HEK293 (cell line): Measurements from ENCODE around the gene PDLIM1.

ENCODE experiments used
- CTCF ChIA-PET: fragments of 350-600 bp; formaldehyde crosslinking; extraction: SDS; loops from one replicate; lab custom pipeline; 2021; ENCODE audit warnings: antibody characterized with exemption; lab: Yijun Ruan, JAX
- POLR2A ChIA-PET: fragments of 300-600 bp; formaldehyde crosslinking; extraction: SDS; loops from one replicate; lab custom pipeline; 2020; ENCODE audit warnings: antibody characterized with exemption, inconsistent platforms; lab: Yijun Ruan, JAX
- H3K27ac ChIP-seq: fragments of 200-500 bp; sonication (Bioruptor generic); 2 replicates; pipeline ENCODE4 v1.5.1; 2014; ENCODE audit warnings: low read depth, low read length, control low read depth, inconsistent platforms; ENCODE audit errors: extremely low read depth
- H3K36me3 ChIP-seq, 2 experiments: fragments of 200-500 bp in 1 of 2; sonication (Bioruptor generic) in 1 of 2; 1 replicate in 1 of 2; 2 replicates in 1 of 2; pipeline ENCODE4 v1.5.1; 2014 to 2017; ENCODE audit warnings: inconsistent platforms in 2 of 2, low read length in 2 of 2; ENCODE audit not compliant: control insufficient read depth in 2 of 2, insufficient read depth in 1 of 2
- H3K4me1 ChIP-seq: fragments of 200-500 bp; sonication (Bioruptor generic); 2 replicates; pipeline ENCODE4 v1.5.1; 2014; ENCODE audit warnings: mild to moderate bottlenecking, low read length, inconsistent platforms; ENCODE audit not compliant: control insufficient read depth, insufficient read depth
- H3K4me3 ChIP-seq: 2 replicates; pipeline ENCODE4 v1.5.1; 2011; ENCODE audit warnings: low read depth, mild to moderate bottlenecking, control low read depth, low read length, moderate library complexity
- H3K9me3 ChIP-seq: fragments of 200-500 bp; sonication (Bioruptor generic); 2 replicates; pipeline ENCODE4 v1.5.1; 2014; ENCODE audit warnings: low read depth, low read length, inconsistent platforms; ENCODE audit not compliant: control insufficient read depth, insufficient read depth
- BCL11A ChIP-seq: fragments of 450-650 bp; formaldehyde crosslinking; IDR thresholded peaks from 2 replicates; pipeline ENCODE4 v1.5.1; 2016; ENCODE audit warnings: low read depth, missing biosample characterization, missing genetic modification characterization
- FEZF1 ChIP-seq: fragments of 450-650 bp; formaldehyde crosslinking; IDR thresholded peaks from 2 replicates; pipeline ENCODE4 v1.5.1; 2016; ENCODE audit warnings: missing biosample characterization, missing genetic modification characterization
- HOXC10 ChIP-seq: sonication (generic); formaldehyde crosslinking; IDR thresholded peaks from 2 replicates; pipeline ENCODE4 v1.8.1; 2023; ENCODE audit warnings: mild to moderate bottlenecking, missing genetic modification reagents
- KLF10 ChIP-seq: fragments of 450-650 bp; IDR thresholded peaks from 2 replicates; pipeline ENCODE4 v1.5.1; 2018; ENCODE audit warnings: missing biosample characterization, mild to moderate bottlenecking, missing genetic modification characterization
- PRDM1 ChIP-seq: fragments of 450-650 bp; formaldehyde crosslinking; IDR thresholded peaks from 2 replicates; pipeline ENCODE4; 2016; ENCODE audit warnings: missing biosample characterization, missing genetic modification characterization
- ZEB2 ChIP-seq: fragments of 450-650 bp; formaldehyde crosslinking; IDR thresholded peaks from 2 replicates; pipeline ENCODE4 v1.5.1; 2016; ENCODE audit warnings: missing biosample characterization, missing genetic modification characterization
- ZNF10 ChIP-seq: fragments of 450-650 bp; formaldehyde crosslinking; IDR thresholded peaks from 2 replicates; pipeline ENCODE4 v1.5.1; 2017; ENCODE audit warnings: missing biosample characterization, missing genetic modification characterization
- ZNF121 ChIP-seq: fragments of 450-650 bp; formaldehyde crosslinking; IDR thresholded peaks from 2 replicates; pipeline ENCODE4 v1.5.1; 2016; ENCODE audit warnings: missing biosample characterization, missing genetic modification characterization
- ZNF146 ChIP-seq: fragments of 450-650 bp; formaldehyde crosslinking; IDR thresholded peaks from 2 replicates; pipeline ENCODE4 v1.5.1; 2016; ENCODE audit warnings: missing biosample characterization, missing genetic modification characterization
- ZNF174 ChIP-seq: fragments of 450-650 bp; formaldehyde crosslinking; IDR thresholded peaks from 2 replicates; pipeline ENCODE4 v1.5.0; 2017; ENCODE audit warnings: missing biosample characterization, mild to moderate bottlenecking, missing genetic modification characterization
- ZNF629 ChIP-seq: fragments of 450-650 bp; formaldehyde crosslinking; IDR thresholded peaks from 2 replicates; pipeline ENCODE4 v1.5.1; 2017; ENCODE audit warnings: missing biosample characterization, missing genetic modification characterization
- ZNF654 ChIP-seq: fragments of 450-650 bp; formaldehyde crosslinking; IDR thresholded peaks from 2 replicates; pipeline ENCODE4 v1.5.1; 2016; ENCODE audit warnings: low read depth, missing biosample characterization, missing genetic modification characterization
- ZNF660 ChIP-seq: fragments of 450-650 bp; IDR thresholded peaks from 2 replicates; pipeline ENCODE4 v1.5.1; 2018; ENCODE audit warnings: missing biosample characterization, mild to moderate bottlenecking, missing genetic modification characterization
- ZNF670 ChIP-seq: fragments of 450-650 bp; formaldehyde crosslinking; IDR thresholded peaks from 2 replicates; pipeline ENCODE4 v1.5.1; 2016; ENCODE audit warnings: missing biosample characterization, missing genetic modification characterization, low read depth
- ZNF747 ChIP-seq: fragments of 450-650 bp; formaldehyde crosslinking; IDR thresholded peaks from 2 replicates; pipeline ENCODE4 v1.5.1; 2016; ENCODE audit warnings: missing biosample characterization, missing genetic modification characterization
- ZNF785 ChIP-seq: fragments of 450-650 bp; formaldehyde crosslinking; IDR thresholded peaks from 2 replicates; pipeline ENCODE4 v1.5.1; 2016; ENCODE audit warnings: missing biosample characterization, missing genetic modification characterization
- TF ChIP-seq, protein P1 (sequence below): fragments of 450-650 bp; formaldehyde crosslinking; IDR thresholded peaks from 2 replicates; pipeline ENCODE4 v1.5.1; 2016; ENCODE audit warnings: missing biosample characterization, missing genetic modification characterization
- TF ChIP-seq, protein P2 (sequence below): fragments of 450-650 bp; formaldehyde crosslinking; IDR thresholded peaks from 2 replicates; pipeline ENCODE4 v1.5.1; 2017; ENCODE audit warnings: missing biosample characterization, missing genetic modification characterization
- TF ChIP-seq, protein P3 (sequence below): fragments of 450-650 bp; formaldehyde crosslinking; IDR thresholded peaks from 2 replicates; pipeline ENCODE4 v1.5.1; 2016; ENCODE audit warnings: missing biosample characterization, missing genetic modification characterization

Gene PDLIM1

DNA sequence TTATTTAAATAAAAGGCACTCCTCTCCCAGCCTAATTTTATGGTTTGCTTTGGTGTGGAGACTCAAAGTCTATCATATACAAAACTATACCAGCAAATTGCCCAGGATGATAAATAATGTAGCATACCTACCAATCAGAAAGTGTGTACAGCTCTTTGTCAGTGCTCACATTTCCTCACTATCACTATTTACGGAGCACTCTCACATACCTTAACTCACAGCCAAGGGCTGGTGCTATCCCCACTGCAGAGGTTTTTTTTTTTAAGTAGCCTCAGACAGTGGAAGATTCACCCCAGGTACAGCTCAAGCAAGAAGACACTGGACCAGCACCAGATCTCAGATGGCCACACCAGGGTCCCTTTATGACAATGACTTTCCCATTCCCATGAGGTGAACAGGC, 2.5 kb downstream of the PDLIM1 start:
- ChIA-PET CTCF (interaction anchor here (0.6 to 2.8 kb wide), 10 partner anchors 9 to 178 kb away, joined by 3 to 22 read pairs (median 6); no protein-coding TSS in a partner anchor), POLR2A (interaction anchor here (1.2 to 1.3 kb wide), 2 partner anchors 13 to 14 kb away, joined by 3 to 4 read pairs; no protein-coding TSS in a partner anchor)
- no peak overlapping the region for H3K27ac ChIP-seq
- H3K4me3 ChIP-seq: no peak overlapping the region
- no peaks in the 10 kb centered on the region for H3K9me3 ChIP-seq
- no peaks in the 10 kb centered on the region for H3K36me3 ChIP-seq
- TF ChIP-seq PRDM1 (tag by site-specific recombination) (peak; percentile 48), ZNF670 (no peak)
- peaks cover 24% of the 10 kb centered on the region for H3K4me1 ChIP-seq

GRCh38 chr10:95287281-95287680, 3.5 kb downstream of the PDLIM1 start:
- H3K9me3 ChIP-seq: no peaks in the 10 kb centered on the region
- H3K36me3 ChIP-seq: no peaks in the 10 kb centered on the region
- H3K4me1 ChIP-seq: peaks cover 24% of the 10 kb centered on the region
- TF ChIP-seq ZEB2 (no peak), FEZF1 (tag by site-specific recombination) (peak; percentile 72), ZNF785 (tag by site-specific recombination) (no peak), BCL11A (tag by site-specific recombination) (no peak), ZNF146 (tag by site-specific recombination) (no peak), HOXC10 (no peak), ZNF174 (tag by site-specific recombination) (no peak), KLF10 (no peak), ZNF10 (peak; percentile 44; the same call in 1 of the 2 replicates)
- TF ChIP-seq, protein P1, sequence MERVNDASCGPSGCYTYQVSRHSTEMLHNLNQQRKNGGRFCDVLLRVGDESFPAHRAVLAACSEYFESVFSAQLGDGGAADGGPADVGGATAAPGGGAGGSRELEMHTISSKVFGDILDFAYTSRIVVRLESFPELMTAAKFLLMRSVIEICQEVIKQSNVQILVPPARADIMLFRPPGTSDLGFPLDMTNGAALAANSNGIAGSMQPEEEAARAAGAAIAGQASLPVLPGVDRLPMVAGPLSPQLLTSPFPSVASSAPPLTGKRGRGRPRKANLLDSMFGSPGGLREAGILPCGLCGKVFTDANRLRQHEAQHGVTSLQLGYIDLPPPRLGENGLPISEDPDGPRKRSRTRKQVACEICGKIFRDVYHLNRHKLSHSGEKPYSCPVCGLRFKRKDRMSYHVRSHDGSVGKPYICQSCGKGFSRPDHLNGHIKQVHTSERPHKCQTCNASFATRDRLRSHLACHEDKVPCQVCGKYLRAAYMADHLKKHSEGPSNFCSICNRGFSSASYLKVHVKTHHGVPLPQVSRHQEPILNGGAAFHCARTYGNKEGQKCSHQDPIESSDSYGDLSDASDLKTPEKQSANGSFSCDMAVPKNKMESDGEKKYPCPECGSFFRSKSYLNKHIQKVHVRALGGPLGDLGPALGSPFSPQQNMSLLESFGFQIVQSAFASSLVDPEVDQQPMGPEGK (tag by site-specific recombination): no peak
- TF ChIP-seq, protein P2, sequence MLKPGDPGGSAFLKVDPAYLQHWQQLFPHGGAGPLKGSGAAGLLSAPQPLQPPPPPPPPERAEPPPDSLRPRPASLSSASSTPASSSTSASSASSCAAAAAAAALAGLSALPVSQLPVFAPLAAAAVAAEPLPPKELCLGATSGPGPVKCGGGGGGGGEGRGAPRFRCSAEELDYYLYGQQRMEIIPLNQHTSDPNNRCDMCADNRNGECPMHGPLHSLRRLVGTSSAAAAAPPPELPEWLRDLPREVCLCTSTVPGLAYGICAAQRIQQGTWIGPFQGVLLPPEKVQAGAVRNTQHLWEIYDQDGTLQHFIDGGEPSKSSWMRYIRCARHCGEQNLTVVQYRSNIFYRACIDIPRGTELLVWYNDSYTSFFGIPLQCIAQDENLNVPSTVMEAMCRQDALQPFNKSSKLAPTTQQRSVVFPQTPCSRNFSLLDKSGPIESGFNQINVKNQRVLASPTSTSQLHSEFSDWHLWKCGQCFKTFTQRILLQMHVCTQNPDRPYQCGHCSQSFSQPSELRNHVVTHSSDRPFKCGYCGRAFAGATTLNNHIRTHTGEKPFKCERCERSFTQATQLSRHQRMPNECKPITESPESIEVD (tag by site-specific recombination): peak; percentile 42; the same call in 1 of the 2 replicates
- TF ChIP-seq, all 188 proteins: peak for 3
- H3K27ac ChIP-seq: no peak overlapping the region
- POLR2A ChIA-PET: interaction anchor here (1.3 kb wide), 1 partner anchor 13 kb away, joined by 4 read pairs; no protein-coding TSS in a partner anchor
- CTCF ChIA-PET: interaction anchor here (0.6 to 2.8 kb wide), 6 partner anchors 8 to 88 kb away, joined by 3 to 22 read pairs (median 6); no protein-coding TSS in a partner anchor
- H3K4me3 ChIP-seq: no peak overlapping the region

DNA sequence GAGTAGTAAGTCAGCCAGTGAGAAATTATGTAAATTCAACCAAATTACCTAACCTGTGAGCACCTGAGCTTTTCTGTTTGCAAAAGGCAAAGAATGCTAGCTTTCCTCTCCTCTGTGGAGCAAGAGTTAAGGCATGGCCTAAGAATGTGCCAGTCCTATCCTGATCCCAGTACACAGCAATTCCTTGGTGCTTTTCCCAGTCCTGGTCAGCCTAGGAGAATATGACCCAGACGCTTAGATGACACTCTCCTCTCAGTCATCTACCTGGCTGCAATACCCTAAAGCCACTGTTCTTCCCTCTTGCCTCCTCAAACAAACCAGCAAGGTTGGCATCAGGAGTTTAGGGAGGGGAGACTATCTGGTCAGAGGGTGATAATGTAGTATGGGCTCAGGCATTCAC, 4.1 kb downstream of the PDLIM1 start:
- no peak for TF ChIP-seq ZNF629 (tag by site-specific recombination)
- TF ChIP-seq, protein P3, sequence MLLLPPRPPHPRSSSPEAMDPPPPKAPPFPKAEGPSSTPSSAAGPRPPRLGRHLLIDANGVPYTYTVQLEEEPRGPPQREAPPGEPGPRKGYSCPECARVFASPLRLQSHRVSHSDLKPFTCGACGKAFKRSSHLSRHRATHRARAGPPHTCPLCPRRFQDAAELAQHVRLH (tag by site-specific recombination): no peak
- no peak for TF ChIP-seq ZNF747
- no peak for TF ChIP-seq ZNF121
- TF ChIP-seq ZNF654 (tag by site-specific recombination): no peak
- TF ChIP-seq ZNF10: no peak
- TF ChIP-seq, protein P2 (tag by site-specific recombination): no peak
- no peak for TF ChIP-seq ZNF660
- ChIA-PET CTCF (interaction anchor here (1.0 to 2.8 kb wide), 2 partner anchors 76 kb away, joined by 3 to 22 read pairs; no protein-coding TSS in a partner anchor), POLR2A (no interaction called here)
- Histone ChIP-seq H3K36me3 (no peaks in the 10 kb centered on the region), H3K4me1 (peaks cover 24% of the 10 kb centered on the region), H3K9me3 (no peaks in the 10 kb centered on the region), H3K4me3 (no peak overlapping the region), H3K27ac (no peak overlapping the region)
